ENCODE data around the gene HSPG2. TPM values are rescaled to one million over a fixed set of nuclear protein-coding genes. Genes with fewer than 3 reads are reported as not detected.

The HSPG2 gene
- total and polyA plus RNA-seq, 10 of the 15 experiments (the other 5 are each of a cell fraction or from before 2014, with no cell fraction given) = 0.30 to 3.4 (median 0.73) TPM; not detected in 2

DNA sequence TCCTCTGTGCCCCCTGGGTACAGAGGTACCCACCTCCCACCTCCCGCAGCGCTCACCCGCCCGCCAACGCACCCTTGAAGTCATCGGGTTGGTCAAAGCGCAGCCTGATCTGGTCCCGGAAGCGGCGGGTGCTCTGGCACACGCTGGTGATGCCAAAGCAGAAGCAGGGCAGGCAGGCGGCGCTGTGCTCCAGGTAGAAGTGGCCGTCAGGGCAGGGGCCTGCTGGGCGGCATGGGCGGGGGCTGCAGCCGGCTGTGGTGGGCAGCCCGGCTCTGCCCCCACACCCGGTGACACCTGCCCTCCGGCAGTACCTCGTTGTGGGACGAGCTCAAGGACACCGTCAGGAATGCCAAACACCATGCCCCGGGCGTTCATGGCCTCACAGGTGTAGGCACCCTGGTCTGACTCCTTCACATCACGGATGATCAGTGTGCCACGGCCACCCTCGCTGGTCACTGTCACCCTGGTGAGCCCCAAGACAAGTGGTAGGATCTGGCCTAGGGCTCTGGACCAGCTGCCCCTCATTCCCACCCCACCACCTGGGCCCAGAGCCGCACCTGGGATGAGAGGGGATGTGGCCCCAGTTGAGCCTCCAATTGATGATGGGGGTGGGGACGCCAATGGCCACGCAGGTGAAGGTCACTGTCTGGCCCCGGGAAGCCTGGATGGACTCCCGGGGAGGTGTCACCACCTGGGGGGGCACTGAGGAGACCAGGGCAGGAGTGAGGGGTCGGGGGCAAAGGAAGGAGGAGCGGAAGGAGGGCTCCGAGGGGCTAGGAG lies 52.5 kb downstream of the HSPG2 start (continued):
- TF ChIP-seq, protein P1, sequence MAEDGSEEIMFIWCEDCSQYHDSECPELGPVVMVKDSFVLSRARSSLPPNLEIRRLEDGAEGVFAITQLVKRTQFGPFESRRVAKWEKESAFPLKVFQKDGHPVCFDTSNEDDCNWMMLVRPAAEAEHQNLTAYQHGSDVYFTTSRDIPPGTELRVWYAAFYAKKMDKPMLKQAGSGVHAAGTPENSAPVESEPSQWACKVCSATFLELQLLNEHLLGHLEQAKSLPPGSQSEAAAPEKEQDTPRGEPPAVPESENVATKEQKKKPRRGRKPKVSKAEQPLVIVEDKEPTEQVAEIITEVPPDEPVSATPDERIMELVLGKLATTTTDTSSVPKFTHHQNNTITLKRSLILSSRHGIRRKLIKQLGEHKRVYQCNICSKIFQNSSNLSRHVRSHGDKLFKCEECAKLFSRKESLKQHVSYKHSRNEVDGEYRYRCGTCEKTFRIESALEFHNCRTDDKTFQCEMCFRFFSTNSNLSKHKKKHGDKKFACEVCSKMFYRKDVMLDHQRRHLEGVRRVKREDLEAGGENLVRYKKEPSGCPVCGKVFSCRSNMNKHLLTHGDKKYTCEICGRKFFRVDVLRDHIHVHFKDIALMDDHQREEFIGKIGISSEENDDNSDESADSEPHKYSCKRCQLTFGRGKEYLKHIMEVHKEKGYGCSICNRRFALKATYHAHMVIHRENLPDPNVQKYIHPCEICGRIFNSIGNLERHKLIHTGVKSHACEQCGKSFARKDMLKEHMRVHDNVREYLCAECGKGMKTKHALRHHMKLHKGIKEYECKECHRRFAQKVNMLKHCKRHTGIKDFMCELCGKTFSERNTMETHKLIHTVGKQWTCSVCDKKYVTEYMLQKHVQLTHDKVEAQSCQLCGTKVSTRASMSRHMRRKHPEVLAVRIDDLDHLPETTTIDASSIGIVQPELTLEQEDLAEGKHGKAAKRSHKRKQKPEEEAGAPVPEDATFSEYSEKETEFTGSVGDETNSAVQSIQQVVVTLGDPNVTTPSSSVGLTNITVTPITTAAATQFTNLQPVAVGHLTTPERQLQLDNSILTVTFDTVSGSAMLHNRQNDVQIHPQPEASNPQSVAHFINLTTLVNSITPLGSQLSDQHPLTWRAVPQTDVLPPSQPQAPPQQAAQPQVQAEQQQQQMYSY (CRISPR knock-in tag; IDR thresholded peaks at IDR 0.05) = no peak
- TF ChIP-seq ZNF384 (IDR thresholded peaks at IDR 0.05; ENCODE audit: borderline replicate concordance, low read depth, low read length) (no peak), MXI1 (IDR thresholded peaks at IDR 0.05; ENCODE audit: low read depth, low read length) (no peak), HSF1 (IDR thresholded peaks at IDR 0.05; ENCODE audit: low read depth, low read length) (no peak), TBL1XR1 (IDR thresholded peaks at IDR 0.05; ENCODE audit: low read depth, low read length) (no peak), MEF2A (IDR thresholded peaks at IDR 0.05; ENCODE audit: insufficient read depth, low read depth, low read length) (no peak), CTCF (IDR thresholded peaks at IDR 0.05 in 2 of 3, conservative IDR thresholded peaks at IDR 0.05 in 1 of 3; ENCODE audit: control insufficient read depth in 2 of 3, extremely low read depth in 1 of 3, insufficient read depth in 1 of 3, low read depth in 3 of 3, low read length in 3 of 3) (no peak), IRF3 (IDR thresholded peaks at IDR 0.05) (no peak), TCF3 (IDR thresholded peaks at IDR 0.05; ENCODE audit: borderline replicate concordance, insufficient read depth, low read depth, low read length) (no peak), MEF2B (IDR thresholded peaks at IDR 0.05; ENCODE audit: partially characterized antibody, poor library complexity, severe bottlenecking) (no peak)

Data from GM12878 (cell line).